Measurements from ENCODE around the gene HMOX1.
"Not testable (repeated sequence)": the region's sequence is repeated elsewhere in the genome, so short reads cannot be mapped to it uniquely, and the experiment has no call there.

Gene HMOX1

DNA sequence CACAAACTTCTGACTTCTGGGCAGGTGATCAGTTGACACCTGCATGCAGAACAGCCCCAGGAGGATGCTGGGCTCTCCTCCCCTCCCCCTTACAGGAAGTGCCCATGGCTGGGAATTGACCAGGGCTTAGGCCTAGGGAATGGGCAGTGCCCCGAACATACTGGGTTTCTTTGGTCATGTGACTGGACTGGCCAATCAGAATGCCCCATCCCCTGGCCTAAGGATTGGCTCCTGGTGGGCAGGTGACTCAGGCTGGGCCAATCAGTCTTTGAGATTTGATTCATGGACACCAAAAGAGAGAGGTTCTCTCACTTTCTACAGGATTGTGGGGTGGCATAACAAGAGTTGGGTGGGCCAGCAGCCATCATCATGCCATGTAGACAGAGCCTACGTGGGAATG lies 56.2 kb downstream of the HMOX1 start:
- DNase-seq: no peak

DNA sequence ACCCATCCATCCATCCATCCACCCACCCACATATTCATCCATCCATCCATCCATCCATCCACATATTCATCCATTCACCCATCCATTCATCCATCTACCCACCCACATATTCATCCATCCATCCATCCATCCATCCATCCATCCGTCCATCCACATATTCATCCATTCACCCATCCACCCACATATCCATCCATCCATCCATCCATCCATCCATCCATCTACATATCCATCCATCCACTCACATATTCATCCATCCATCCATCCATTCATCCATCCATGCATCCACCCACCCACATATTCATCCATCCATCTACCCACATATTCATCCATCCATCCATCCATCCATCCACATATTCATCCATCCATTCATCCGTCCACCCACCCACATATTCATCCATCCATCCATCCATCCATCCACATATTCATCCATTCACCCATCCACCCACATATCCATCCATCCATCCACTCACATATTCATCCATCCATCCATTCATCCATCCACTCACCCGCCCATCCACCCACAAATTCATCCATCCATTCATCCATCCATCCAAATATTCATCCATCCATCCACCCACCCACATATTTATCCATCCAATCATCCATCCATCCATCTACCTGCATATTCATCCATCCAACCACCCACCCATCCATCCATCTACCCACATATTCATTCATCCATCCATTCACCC lies 57.9 kb downstream of the HMOX1 start:
- DNase-seq: not testable (repeated sequence)

DNA sequence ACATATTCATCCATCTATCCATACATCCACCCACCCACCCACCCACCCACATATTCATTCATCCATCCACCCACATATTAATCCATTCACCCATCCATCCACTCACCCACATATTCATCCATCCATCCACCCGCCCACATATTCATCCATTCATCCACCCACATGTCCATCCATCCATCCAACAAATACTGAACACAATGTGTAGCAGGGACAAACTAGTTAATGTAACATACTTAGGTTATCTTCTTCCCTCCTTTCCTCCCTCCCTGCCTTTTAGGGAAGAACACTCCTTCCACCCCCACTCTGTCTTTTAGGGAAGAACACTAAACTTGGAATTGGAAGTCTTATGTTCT lies 58.4 kb downstream of the HMOX1 start:
- no peak for DNase-seq

DNA sequence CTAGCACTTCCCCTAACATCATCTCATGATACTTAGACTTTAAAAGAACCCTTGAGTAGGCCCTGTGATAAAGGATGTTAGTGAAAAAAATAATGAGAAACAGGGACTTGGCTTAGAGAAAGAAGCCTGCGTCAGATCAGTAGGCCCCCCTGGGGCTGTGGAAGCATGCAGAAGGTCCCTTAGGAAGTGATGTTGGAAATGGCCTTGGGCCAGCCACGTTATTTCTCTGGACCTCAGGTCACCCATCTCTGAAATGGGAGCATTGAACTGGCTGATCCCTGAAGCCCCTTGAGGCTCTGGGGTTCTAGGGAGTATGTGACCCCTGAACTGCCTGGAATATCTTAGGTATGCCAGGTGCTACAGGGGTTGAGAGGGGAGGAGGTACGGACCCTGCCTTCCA lies 59.2 kb downstream of the HMOX1 start:
- no peak for DNase-seq

- no peak for DNase-seq
Measured at GRCh38 chr22:35441489-35442100, 60.7 kb downstream of the HMOX1 start.

DNA sequence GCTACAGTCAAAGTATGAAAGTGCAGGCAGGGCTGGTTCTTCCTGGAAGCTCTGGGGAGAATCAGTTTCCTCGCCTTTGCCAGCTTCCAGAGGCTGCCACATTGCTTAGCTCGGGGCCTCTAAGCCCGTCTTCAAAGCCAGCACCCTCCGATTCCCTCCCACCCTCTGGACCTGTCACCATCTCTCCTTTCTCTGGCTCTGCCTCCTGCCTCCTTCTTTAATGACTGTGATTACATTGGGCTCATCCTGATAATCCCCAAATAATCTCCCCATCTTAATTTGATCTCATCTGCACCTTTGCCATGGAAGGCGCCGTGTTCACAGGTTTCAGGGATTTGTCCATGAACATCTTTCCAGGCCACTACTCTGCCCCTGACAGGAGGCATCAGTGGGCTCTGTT lies 61.6 kb downstream of the HMOX1 start:
- no peak for DNase-seq

GRCh38 chr22:35443338-35443737 lies 62.4 kb downstream of the HMOX1 start:
- DNase-seq: no peak

Measured in KG1 (cell line).